ENCODE measurements around the gene PPP1CA. TPM values are rescaled to one million over a fixed set of nuclear protein-coding genes. Genes with fewer than 3 reads are reported as not detected.

Gene PPP1CA
- total and polyA plus RNA-seq, 5 donors: 73.1 to 93.4 (median 79.4) TPM

DNA sequence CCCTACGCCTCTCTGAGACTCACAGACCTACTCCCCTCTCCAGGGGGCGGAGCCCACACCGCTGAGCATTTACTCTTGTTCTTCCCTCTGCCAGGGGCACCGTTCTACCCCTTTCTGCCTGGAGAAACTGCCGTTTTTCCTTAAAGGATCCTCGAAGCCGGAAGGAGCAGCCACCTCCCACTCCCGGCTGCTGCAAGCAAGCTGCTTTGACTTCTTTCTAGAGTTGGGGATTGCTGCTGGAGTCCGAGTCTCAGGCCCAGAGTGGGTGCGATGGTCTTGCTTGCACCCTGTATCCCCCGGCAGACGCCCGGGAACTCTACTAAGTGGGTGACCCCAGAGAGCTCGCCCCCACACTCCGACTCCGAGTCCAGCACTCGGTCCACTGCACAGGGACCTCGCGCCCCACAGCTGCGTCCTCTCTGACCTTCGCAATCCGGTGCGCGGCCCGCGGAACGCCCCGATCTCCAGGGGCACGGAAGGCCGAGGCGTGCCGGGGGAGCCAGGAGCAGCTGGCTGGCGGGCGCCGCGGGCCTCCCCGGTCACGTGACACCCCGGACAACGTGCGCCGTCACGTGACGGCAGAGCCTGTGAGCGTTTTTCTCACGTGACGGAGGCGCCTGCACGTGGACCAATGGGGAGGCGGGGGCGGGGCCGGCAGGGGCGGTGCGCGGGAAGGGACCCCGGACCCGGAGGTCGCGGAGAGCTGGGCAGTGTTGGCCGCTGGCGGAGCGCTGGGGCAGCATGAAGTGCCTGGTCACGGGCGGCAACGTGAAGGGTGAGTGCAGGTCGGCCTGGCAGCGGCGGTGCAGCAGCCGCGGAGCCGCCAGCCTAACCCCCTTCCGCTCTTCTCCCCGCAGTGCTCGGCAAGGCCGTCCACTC, 10.1 kb downstream of the PPP1CA start, which contains the start of gene RAD9A:
Gene RAD9A, plus strand, starts transcription at position 683 of the 879 bp plus-strand sequence. Its CDS starts 59 bp downstream, at position 742.
- intact Hi-C loops (cut with DNase I): loop anchor here in 3 of 4 donors (5.0 to 10.0 kb wide), 3 partner anchors 39 to 116 kb away; partner anchors contain the start of genes CDK2AP2 (in 2 of the 3), PITPNM1 (in 2 of the 3) and POLD4 (in 1 of the 3)
- Histone ChIP-seq H3K27ac (ENCODE audit: low read length) (peak within 1 kb of the TSS; percentile 44), H3K9me3 (ENCODE audit: control insufficient read depth, low read length) (no peaks in the 10 kb centered on the region), H3K27me3 (ENCODE audit: control insufficient read depth, insufficient read depth) (no peaks in the 10 kb centered on the region), H3K4me3 (ENCODE audit: low read length) (peak within 1 kb of the TSS; percentile 73), H3K4me1 (ENCODE audit: control insufficient read depth, insufficient read depth, low read length) (peaks cover 2% of the 10 kb centered on the region)
- DNase-seq (peak; percentile 96 to 99 (median 98)), ATAC-seq (peak; percentile 88 to 90)
- WGBS: under 1% methylated on average over 75 of the region's 75 CpGs

GRCh38 chr11:67390947-67391303, 10.7 kb downstream of the PPP1CA start:
- intact Hi-C loops (cut with DNase I): loop anchor here in 3 of 4 donors (5.0 to 10.0 kb wide), 3 partner anchors 39 to 116 kb away; partner anchors contain the start of genes CDK2AP2 (in 2 of the 3), PITPNM1 (in 2 of the 3) and POLD4 (in 1 of the 3)
- no peaks in the 10 kb centered on the region for H3K27me3 ChIP-seq (ENCODE audit: control insufficient read depth, insufficient read depth)
- ATAC-seq (no peak), DNase-seq (no peak)
- H3K4me3 ChIP-seq (ENCODE audit: low read length): peak overlapping the region; percentile 73
- peak overlapping the region; percentile 44 for H3K27ac ChIP-seq (ENCODE audit: low read length)
- H3K4me1 ChIP-seq (ENCODE audit: control insufficient read depth, insufficient read depth, low read length): peaks cover 2% of the 10 kb centered on the region
- WGBS: 13% methylated on average over 15 of the region's 15 CpGs
- H3K9me3 ChIP-seq (ENCODE audit: control insufficient read depth, low read length): no peaks in the 10 kb centered on the region

DNA sequence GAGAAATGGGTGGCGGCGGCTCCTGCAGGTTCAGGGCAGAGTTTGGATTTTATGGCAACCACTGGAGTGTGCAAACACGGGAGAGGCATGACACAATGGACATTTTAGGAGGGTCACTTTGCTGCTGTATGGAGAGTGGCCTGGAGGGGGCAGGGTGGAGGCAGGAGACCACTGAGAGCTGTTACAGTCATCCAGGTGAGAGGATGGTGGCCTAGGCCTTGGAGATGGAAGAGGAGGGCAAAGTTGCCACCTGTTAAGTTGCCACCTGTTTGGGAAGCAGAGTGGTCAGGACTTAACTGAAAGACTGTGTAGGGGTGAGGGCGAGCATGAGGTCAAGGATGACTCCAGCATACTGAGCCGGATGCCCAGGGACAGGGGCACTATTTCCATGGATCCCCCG, 12.2 kb downstream of the PPP1CA start:
- DNase-seq (peak in 1 of 3 donors; percentile 77), ATAC-seq (no peak)
- intact Hi-C loops (cut with DNase I): no loop called here
- H3K9me3 ChIP-seq (ENCODE audit: control insufficient read depth, low read length): no peaks in the 10 kb centered on the region
- WGBS: 62% methylated on average over 6 of the region's 6 CpGs
- no peak overlapping the region for H3K4me3 ChIP-seq (ENCODE audit: low read length)
- no peak overlapping the region for H3K27ac ChIP-seq (ENCODE audit: low read length)
- H3K4me1 ChIP-seq (ENCODE audit: control insufficient read depth, insufficient read depth, low read length): peaks cover 2% of the 10 kb centered on the region
- H3K27me3 ChIP-seq (ENCODE audit: control insufficient read depth, insufficient read depth): no peaks in the 10 kb centered on the region

- H3K9me3 ChIP-seq (ENCODE audit: control insufficient read depth, low read length): no peaks in the 10 kb centered on the region
- ATAC-seq (no peak), DNase-seq (no peak)
- no peaks in the 10 kb centered on the region for H3K27me3 ChIP-seq (ENCODE audit: control insufficient read depth, insufficient read depth)
- no peak overlapping the region for H3K4me3 ChIP-seq (ENCODE audit: low read length)
- intact Hi-C loops (cut with DNase I): no loop called here
- H3K4me1 ChIP-seq (ENCODE audit: control insufficient read depth, insufficient read depth, low read length): peaks cover 2% of the 10 kb centered on the region
- H3K27ac ChIP-seq (ENCODE audit: low read length): no peak overlapping the region
- 63% methylated on average over 6 of the region's 6 CpGs for WGBS
Observed at GRCh38 chr11:67387518-67387917, 14.1 kb downstream of the PPP1CA start.

- no peak for ATAC-seq
- Histone ChIP-seq H3K27me3 (ENCODE audit: control insufficient read depth, insufficient read depth) (no peaks in the 10 kb centered on the region), H3K27ac (ENCODE audit: low read length) (no peak overlapping the region), H3K9me3 (ENCODE audit: control insufficient read depth, low read length) (no peaks in the 10 kb centered on the region), H3K4me3 (ENCODE audit: low read length) (no peak overlapping the region), H3K4me1 (ENCODE audit: control insufficient read depth, insufficient read depth, low read length) (no peaks in the 10 kb centered on the region)
- intact Hi-C loops (cut with DNase I): no loop called here
- 20% methylated on average over 9 of the region's 9 CpGs for WGBS
- no peak for DNase-seq
Observed at GRCh38 chr11:67387069-67387468, 14.6 kb downstream of the PPP1CA start.

DNA sequence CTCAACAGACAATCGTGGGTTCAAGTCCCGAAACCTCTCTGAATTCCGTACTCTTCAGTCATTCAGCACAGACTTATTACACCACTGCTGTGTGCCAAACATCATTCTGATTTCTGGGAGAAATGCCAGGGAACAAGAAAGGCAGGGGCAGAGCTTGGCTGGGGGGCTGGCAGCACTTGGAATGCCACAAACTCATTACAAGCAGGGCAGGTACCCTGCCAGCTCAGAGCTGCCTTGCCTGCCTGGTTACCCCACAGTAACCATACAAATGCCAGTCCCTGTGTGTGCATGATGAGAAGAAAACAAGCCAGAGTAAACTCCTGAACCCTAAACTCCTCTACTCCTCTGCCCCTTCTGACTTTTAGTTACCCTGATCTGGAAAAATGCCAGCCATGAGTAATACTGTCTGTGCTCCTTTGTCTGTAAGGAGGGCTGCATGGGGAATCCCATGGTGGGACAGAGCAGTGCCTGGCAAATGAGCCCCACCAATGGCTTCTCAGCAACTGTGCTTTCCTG, 16.7 kb downstream of the PPP1CA start:
- no peak for ATAC-seq
- WGBS: 45% methylated on average over 3 of the region's 3 CpGs

DNA sequence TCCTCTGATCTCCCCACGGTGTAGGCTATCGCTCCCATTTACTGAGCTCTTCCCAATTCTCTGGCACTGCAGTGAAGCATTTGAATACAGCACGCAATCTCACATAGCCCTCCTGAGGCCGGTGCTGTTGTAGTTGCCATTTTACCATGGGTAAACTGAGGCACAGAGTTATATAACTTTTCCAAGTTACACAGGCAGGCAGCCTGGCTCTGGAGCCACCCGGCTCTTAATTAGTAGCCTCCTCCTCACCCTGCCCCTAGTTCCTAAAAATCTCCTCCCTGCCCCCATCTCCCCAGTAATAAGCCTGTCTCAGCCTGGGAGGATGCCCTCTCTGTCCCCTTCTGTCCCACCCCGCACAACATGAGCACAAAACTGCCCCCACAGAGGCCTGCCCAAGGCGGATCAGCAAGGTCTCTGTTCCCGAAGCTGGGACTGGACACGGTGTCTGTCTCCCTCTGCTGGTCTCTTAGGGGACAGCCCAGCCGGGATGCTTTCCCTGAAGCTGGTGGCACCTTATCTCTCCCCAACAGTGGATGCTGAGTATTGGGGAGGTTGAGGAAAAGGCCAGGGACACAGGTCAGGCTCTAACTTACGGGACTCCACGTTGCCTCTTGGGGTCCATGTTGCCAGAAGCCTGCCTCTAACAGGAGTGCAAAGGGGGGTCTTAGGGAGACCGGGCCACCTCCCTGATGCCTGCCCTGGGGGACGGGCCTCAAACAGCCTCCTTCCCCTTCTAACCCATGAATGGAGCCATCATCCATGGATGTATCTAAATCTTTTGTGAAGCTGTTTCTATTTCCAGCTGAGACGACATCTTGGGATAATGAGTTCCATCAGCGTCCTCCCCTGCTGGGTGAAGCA, 19.2 kb downstream of the PPP1CA start:
- Histone ChIP-seq H3K4me1 (ENCODE audit: control insufficient read depth, insufficient read depth, low read length) (no peaks in the 10 kb centered on the region), H3K27ac (ENCODE audit: low read length) (no peak overlapping the region), H3K4me3 (ENCODE audit: low read length) (no peak overlapping the region), H3K27me3 (ENCODE audit: control insufficient read depth, insufficient read depth) (no peaks in the 10 kb centered on the region), H3K9me3 (ENCODE audit: control insufficient read depth, low read length) (no peaks in the 10 kb centered on the region)
- DNase-seq: peak; percentile 81 to 92 (median 90)
- intact Hi-C loops (cut with DNase I): loop anchor here in 1 of 4 donors (5.0 kb wide), 1 partner anchor 35 kb away; no protein-coding TSS in a partner anchor
- WGBS: 41% methylated on average over 16 of the region's 16 CpGs
- peak; percentile 78 to 85 for ATAC-seq

More for the DNA sequence above, 16.7 kb downstream of the PPP1CA start:
- Histone ChIP-seq H3K4me1 (ENCODE audit: control insufficient read depth, insufficient read depth, low read length) (no peaks in the 10 kb centered on the region), H3K4me3 (ENCODE audit: low read length) (no peak overlapping the region), H3K27me3 (ENCODE audit: control insufficient read depth, insufficient read depth) (no peaks in the 10 kb centered on the region), H3K27ac (ENCODE audit: low read length) (no peak overlapping the region), H3K9me3 (ENCODE audit: control insufficient read depth, low read length) (no peaks in the 10 kb centered on the region)
- no peak for DNase-seq
- intact Hi-C loops (cut with DNase I): loop anchor here in 2 of 4 donors (2.0 to 5.0 kb wide), 2 partner anchors 34 to 38 kb away; no protein-coding TSS in a partner anchor

DNA sequence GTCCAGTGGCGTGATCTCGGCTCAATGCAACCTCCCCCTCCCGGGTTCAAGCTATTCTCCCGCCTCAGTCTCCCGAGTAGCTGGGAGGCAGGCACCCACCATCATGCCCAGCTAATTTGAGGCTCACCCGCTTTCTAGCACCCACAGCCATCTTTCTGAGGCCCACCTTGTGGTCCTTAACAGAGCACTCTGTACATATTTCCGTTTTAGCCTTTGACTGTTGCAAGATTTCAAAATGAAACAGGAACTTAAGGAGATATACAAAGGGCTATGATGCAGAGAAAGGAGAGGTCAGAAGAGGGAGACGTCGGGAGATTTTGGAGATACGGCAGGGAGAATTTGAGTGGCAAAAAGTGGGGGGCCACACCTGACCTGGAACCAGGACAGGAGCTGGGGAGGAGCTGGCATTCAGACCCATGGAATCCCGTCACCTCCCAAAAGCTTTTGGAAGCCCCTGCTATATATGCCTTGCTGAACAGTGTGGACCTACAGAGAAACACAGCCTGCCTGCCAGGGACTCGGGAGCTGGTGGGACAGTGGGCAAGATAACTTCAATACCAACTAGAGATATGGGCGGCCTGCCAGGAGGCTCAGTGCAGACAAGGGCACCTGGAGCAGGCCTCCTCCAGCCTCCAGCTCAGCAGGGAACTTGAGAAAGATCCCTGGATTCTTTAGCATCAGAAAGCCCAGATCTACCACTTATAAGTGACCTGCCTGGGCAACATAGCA, 20.2 kb downstream of the PPP1CA start:
- Histone ChIP-seq H3K27me3 (ENCODE audit: control insufficient read depth, insufficient read depth) (no peaks in the 10 kb centered on the region), H3K27ac (ENCODE audit: low read length) (no peak overlapping the region), H3K4me3 (ENCODE audit: low read length) (no peak overlapping the region), H3K9me3 (ENCODE audit: control insufficient read depth, low read length) (no peaks in the 10 kb centered on the region), H3K4me1 (ENCODE audit: control insufficient read depth, insufficient read depth, low read length) (no peaks in the 10 kb centered on the region)
- intact Hi-C loops (cut with DNase I): loop anchor here in 1 of 4 donors (5.0 kb wide), 1 partner anchor 34 kb away; no protein-coding TSS in a partner anchor
- no peak for DNase-seq
- WGBS: 75% methylated on average over 13 of the region's 13 CpGs
- ATAC-seq: no peak

- Histone ChIP-seq H3K27me3 (ENCODE audit: control insufficient read depth, insufficient read depth) (no peaks in the 10 kb centered on the region), H3K9me3 (ENCODE audit: control insufficient read depth, low read length) (no peaks in the 10 kb centered on the region), H3K27ac (ENCODE audit: low read length) (no peak overlapping the region), H3K4me1 (ENCODE audit: control insufficient read depth, insufficient read depth, low read length) (no peaks in the 10 kb centered on the region), H3K4me3 (ENCODE audit: low read length) (no peak overlapping the region)
- DNase-seq (no peak), ATAC-seq (no peak)
- intact Hi-C loops (cut with DNase I): loop anchor here in 1 of 4 donors (5.0 kb wide), 1 partner anchor 32 kb away; no protein-coding TSS in a partner anchor
- 79% methylated on average over 23 of the region's 23 CpGs for WGBS
Observed at GRCh38 chr11:67379061-67380058, 22.3 kb downstream of the PPP1CA start.

Measured in right cardiac atrium (tissue), 5 donors.